SK-N-SH treated with all-trans-retinoic acid at 6 μM for 48 hours (cell line): ENCODE results near the gene DOK1.

Source experiments
- ZFP3 ChIP-seq: fragments of 250-450 bp; sonication (Bioruptor Pico); IDR thresholded peaks from 2 replicates; pipeline ENCODE4 v1.5.0; 2020; ENCODE audit warnings: mild to moderate bottlenecking, moderate library complexity
- TF ChIP-seq, protein P1 (sequence below): fragments of 250-450 bp; sonication (Bioruptor Pico); IDR thresholded peaks from 2 replicates; pipeline ENCODE4 v1.8.0; 2020; ENCODE audit warnings: mild to moderate bottlenecking, moderate library complexity, borderline replicate concordance
- TF ChIP-seq, protein P2 (sequence below): fragments of 250-450 bp; sonication (Bioruptor Pico); IDR thresholded peaks from 2 replicates; pipeline ENCODE4 v1.5.0; 2020; ENCODE audit warnings: mild to moderate bottlenecking, moderate library complexity

DNA sequence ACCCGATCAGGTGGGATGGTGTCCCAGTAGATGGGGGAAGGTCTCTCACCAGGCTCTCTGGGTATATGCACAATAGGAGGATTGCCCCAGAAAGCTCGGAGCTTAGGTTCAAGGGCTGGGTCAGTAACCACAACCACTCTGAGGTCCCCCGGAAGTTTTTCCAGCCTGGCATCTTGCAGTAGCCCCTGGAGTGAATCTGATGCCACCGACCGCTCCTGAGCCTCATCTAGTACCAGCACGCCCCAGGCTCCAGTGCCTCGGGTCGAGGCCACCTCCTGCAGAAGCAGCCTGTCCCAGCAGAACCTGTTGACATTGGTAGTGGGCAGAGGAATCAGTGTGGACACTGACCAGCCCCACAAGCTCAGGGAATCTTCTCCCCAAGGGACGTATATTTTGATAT, 30.5 kb upstream of the DOK1 start:
- no peak for TF ChIP-seq ZFP3 (CRISPR knock-in tag)
- TF ChIP-seq, protein P1, sequence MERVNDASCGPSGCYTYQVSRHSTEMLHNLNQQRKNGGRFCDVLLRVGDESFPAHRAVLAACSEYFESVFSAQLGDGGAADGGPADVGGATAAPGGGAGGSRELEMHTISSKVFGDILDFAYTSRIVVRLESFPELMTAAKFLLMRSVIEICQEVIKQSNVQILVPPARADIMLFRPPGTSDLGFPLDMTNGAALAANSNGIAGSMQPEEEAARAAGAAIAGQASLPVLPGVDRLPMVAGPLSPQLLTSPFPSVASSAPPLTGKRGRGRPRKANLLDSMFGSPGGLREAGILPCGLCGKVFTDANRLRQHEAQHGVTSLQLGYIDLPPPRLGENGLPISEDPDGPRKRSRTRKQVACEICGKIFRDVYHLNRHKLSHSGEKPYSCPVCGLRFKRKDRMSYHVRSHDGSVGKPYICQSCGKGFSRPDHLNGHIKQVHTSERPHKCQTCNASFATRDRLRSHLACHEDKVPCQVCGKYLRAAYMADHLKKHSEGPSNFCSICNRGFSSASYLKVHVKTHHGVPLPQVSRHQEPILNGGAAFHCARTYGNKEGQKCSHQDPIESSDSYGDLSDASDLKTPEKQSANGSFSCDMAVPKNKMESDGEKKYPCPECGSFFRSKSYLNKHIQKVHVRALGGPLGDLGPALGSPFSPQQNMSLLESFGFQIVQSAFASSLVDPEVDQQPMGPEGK: no peak
- TF ChIP-seq, protein P2, sequence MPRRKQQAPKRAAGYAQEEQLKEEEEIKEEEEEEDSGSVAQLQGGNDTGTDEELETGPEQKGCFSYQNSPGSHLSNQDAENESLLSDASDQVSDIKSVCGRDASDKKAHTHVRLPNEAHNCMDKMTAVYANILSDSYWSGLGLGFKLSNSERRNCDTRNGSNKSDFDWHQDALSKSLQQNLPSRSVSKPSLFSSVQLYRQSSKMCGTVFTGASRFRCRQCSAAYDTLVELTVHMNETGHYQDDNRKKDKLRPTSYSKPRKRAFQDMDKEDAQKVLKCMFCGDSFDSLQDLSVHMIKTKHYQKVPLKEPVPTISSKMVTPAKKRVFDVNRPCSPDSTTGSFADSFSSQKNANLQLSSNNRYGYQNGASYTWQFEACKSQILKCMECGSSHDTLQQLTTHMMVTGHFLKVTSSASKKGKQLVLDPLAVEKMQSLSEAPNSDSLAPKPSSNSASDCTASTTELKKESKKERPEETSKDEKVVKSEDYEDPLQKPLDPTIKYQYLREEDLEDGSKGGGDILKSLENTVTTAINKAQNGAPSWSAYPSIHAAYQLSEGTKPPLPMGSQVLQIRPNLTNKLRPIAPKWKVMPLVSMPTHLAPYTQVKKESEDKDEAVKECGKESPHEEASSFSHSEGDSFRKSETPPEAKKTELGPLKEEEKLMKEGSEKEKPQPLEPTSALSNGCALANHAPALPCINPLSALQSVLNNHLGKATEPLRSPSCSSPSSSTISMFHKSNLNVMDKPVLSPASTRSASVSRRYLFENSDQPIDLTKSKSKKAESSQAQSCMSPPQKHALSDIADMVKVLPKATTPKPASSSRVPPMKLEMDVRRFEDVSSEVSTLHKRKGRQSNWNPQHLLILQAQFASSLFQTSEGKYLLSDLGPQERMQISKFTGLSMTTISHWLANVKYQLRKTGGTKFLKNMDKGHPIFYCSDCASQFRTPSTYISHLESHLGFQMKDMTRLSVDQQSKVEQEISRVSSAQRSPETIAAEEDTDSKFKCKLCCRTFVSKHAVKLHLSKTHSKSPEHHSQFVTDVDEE: no peak
